SK-N-SH (cell line): ENCODE results near the gene POC5.

ENCODE experiments used
- CHD2 ChIP-seq: fragments of 150-350 bp; IDR thresholded peaks from 2 replicates; pipeline ENCODE4 v1.6.1; 2018; ENCODE audit warnings: low read length; ENCODE audit not compliant: partially characterized antibody
- TF ChIP-seq, protein P1 (sequence below): fragments of 200-600 bp; sonication (generic); IDR thresholded peaks from 2 replicates; pipeline ENCODE4 v1.6.1; 2017; ENCODE audit warnings: antibody characterized with exemption, mild to moderate bottlenecking, moderate library complexity

DNA sequence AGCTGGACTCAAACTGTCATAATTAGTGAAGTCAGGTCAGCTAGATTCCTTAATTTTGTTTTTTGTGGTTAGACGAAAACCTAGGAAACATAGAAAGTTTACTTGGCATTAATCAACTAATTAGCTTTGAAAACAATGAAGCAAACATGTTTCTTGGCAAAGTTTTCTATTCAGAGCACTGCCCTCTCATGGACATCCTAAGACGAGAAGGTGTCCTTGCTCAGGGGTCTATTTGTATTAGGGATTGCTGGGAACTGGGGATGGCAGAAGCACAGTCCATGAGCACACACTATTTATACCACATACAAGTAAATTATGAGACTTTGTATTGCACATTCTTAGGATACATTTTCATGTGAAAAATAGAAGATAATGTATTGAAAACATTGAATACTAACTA lies 49.7 kb downstream of the POC5 start:
- TF ChIP-seq CHD2: no peak
- TF ChIP-seq, protein P1, sequence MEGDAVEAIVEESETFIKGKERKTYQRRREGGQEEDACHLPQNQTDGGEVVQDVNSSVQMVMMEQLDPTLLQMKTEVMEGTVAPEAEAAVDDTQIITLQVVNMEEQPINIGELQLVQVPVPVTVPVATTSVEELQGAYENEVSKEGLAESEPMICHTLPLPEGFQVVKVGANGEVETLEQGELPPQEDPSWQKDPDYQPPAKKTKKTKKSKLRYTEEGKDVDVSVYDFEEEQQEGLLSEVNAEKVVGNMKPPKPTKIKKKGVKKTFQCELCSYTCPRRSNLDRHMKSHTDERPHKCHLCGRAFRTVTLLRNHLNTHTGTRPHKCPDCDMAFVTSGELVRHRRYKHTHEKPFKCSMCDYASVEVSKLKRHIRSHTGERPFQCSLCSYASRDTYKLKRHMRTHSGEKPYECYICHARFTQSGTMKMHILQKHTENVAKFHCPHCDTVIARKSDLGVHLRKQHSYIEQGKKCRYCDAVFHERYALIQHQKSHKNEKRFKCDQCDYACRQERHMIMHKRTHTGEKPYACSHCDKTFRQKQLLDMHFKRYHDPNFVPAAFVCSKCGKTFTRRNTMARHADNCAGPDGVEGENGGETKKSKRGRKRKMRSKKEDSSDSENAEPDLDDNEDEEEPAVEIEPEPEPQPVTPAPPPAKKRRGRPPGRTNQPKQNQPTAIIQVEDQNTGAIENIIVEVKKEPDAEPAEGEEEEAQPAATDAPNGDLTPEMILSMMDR: 0 out of 2 replicates have a peak, but pooled peaks have one; percentile 25
